Natural killer cell (primary cell): Measurements from ENCODE around the gene LRRC27. TPM values are rescaled to one million over a fixed set of nuclear protein-coding genes. Genes with fewer than 3 reads are reported as not detected.
A peak's percentile ranks its signal among the peaks of the same experiment; 100 is the strongest.

Experiments
- ATAC-seq, 3 donors: fragments of 150-1000 bp in 2 of 3; fragments of 200-7000 bp in 1 of 3; cut with Tn5 transposase; 1 replicate in 1 of 3; 2 replicates in 2 of 3; pipeline ENCODE4 v1.10.0; 2021; ENCODE audit warnings: mild to moderate bottlenecking in 2 of 3, moderate library complexity in 2 of 3
- DNase-seq, 2 donors: peaks; one replicate each; pipeline versions ENCODE4 v3.0.0 to v3.0.0-alpha.2; 2013 to 2021; ENCODE audit warnings: mixed read lengths in 1 of 2
- H3K27ac ChIP-seq: one replicate; pipeline ENCODE4 v1.5.1; 2013; ENCODE audit warnings: mild to moderate bottlenecking, low read length
- H3K27me3 ChIP-seq: one replicate; pipeline ENCODE4 v1.6.1; 2013; ENCODE audit warnings: low read length; ENCODE audit not compliant: control insufficient read depth, insufficient read depth
- H3K36me3 ChIP-seq: one replicate; pipeline ENCODE4 v1.6.1; 2013; ENCODE audit warnings: low read length; ENCODE audit not compliant: control insufficient read depth, insufficient read depth
- H3K4me1 ChIP-seq: one replicate; pipeline ENCODE4 v1.6.1; 2013; ENCODE audit warnings: low read length; ENCODE audit not compliant: control insufficient read depth, insufficient read depth
- H3K4me3 ChIP-seq: one replicate; pipeline ENCODE4 v1.5.1; 2013; ENCODE audit warnings: low read length
- H3K9me3 ChIP-seq: one replicate; pipeline ENCODE4 v1.6.1; 2013; ENCODE audit warnings: low read length; ENCODE audit not compliant: control insufficient read depth, insufficient read depth
- H3K27ac Mint-ChIP-seq, 2 donors: one replicate each; pipeline ENCODE4 v1.8.0; 2022; ENCODE audit warnings: mild to moderate bottlenecking in 2 of 2, mixed read lengths in 2 of 2, moderate library complexity in 1 of 2
- H3K27me3 Mint-ChIP-seq, 2 donors: one replicate each; pipeline ENCODE4 v1.8.0; 2022; ENCODE audit warnings: low read depth in 2 of 2, mixed read lengths in 2 of 2
- H3K36me3 Mint-ChIP-seq: one replicate; pipeline ENCODE4 v1.8.0; 2022; ENCODE audit warnings: mixed read lengths
- H3K4me1 Mint-ChIP-seq, 2 donors: one replicate each; pipeline ENCODE4 v1.8.0; 2022; ENCODE audit warnings: mixed read lengths in 2 of 2
- H3K4me3 Mint-ChIP-seq: one replicate; pipeline ENCODE4 v1.8.0; 2022; ENCODE audit warnings: mild to moderate bottlenecking, moderate library complexity, mixed read lengths
- H3K9me3 Mint-ChIP-seq, 2 donors: one replicate each; pipeline ENCODE4 v1.8.0; 2022; ENCODE audit warnings: mixed read lengths in 2 of 2
- CTCF ChIP-seq: fragments of 200-600 bp; IDR thresholded peaks from one replicate; pipeline ENCODE4 v1.8.0; 2022; ENCODE audit warnings: antibody characterized with exemption
- WGBS: methylation state at CpG from one replicate; pipeline ENCODE4 v1.1.7; 2013; ENCODE audit warnings: missing lambda C conversion rate; ENCODE audit not compliant: insufficient coverage; 5-methylcytosine and 5-hydroxymethylcytosine counted together
- intact Hi-C: fragments of 100-400 bp; cut with micrococcal nuclease; formaldehyde crosslinking; loops from one replicate; pipeline ENCODE4 v1.14.2; 2022
- total RNA-seq, 4 donors: library from RNA; stranded (reverse); fragments of 120-200 nt in 1 of 4; gene quantifications; one replicate each; pipeline versions ENCODE4 v1.2.3 to v1.2.4, GENCODE V29; 2013 to 2022

LRRC27 gene
- total RNA-seq, 3 donors from 2014 or later (not counting 1 experiment from before 2014, with no cell fraction given): 8.1 to 22.5 (median 9.9) TPM

- Histone ChIP-seq H3K4me3 (no peak overlapping the region), H3K27ac (no peak overlapping the region), H3K36me3 (peaks cover 4% of the 10 kb centered on the region), H3K27me3 (no peaks in the 10 kb centered on the region), H3K9me3 (no peaks in the 10 kb centered on the region), H3K4me1 (peaks cover 48% of the 10 kb centered on the region)
- no peak overlapping the region for H3K4me3 Mint-ChIP-seq
- H3K27ac Mint-ChIP-seq: peak overlapping the region; percentile 35 to 48
- 79% methylated on average over 26 of the region's 29 CpGs for WGBS
- ATAC-seq: no peak
- H3K4me1 Mint-ChIP-seq: peaks cover 27 to 53% of the 10 kb centered on the region in 2 donors
- no peaks in the 10 kb centered on the region for H3K9me3 Mint-ChIP-seq
- TF ChIP-seq CTCF: no peak
- no peak for DNase-seq
- no peaks in the 10 kb centered on the region for H3K36me3 Mint-ChIP-seq
- intact Hi-C loops: no loop called here
- no peaks in the 10 kb centered on the region for H3K27me3 Mint-ChIP-seq
Observed at GRCh38 chr10:132412316-132413192, 80.6 kb downstream of the LRRC27 start.

- no peaks in the 10 kb centered on the region for H3K9me3 Mint-ChIP-seq
- 85% methylated on average over 31 of the region's 32 CpGs for WGBS
- no peak for DNase-seq
- H3K27me3 Mint-ChIP-seq: no peaks in the 10 kb centered on the region
- no peaks in the 10 kb centered on the region for H3K9me3 ChIP-seq
- H3K36me3 Mint-ChIP-seq: no peaks in the 10 kb centered on the region
- no peak overlapping the region for H3K27ac ChIP-seq
- TF ChIP-seq CTCF: no peak
- peaks cover 4% of the 10 kb centered on the region for H3K36me3 ChIP-seq
- peak overlapping the region; percentile 35 to 48 for H3K27ac Mint-ChIP-seq
- peaks cover 48% of the 10 kb centered on the region for H3K4me1 ChIP-seq
- intact Hi-C loops: no loop called here
- no peak overlapping the region for H3K4me3 Mint-ChIP-seq
- H3K27me3 ChIP-seq: no peaks in the 10 kb centered on the region
- H3K4me3 ChIP-seq: no peak overlapping the region
- H3K4me1 Mint-ChIP-seq: peaks cover 18 to 43% of the 10 kb centered on the region in 2 donors
- no peak for ATAC-seq
Observed at GRCh38 chr10:132413226-132414205, 81.5 kb downstream of the LRRC27 start.

- 96% methylated on average over 21 of the region's 21 CpGs for WGBS
- ATAC-seq (no peak), DNase-seq (no peak)
- peak overlapping the region; percentile 35 to 48 for H3K27ac Mint-ChIP-seq
- Histone ChIP-seq H3K27me3 (no peaks in the 10 kb centered on the region), H3K27ac (no peak overlapping the region), H3K4me3 (no peak overlapping the region), H3K36me3 (peaks cover 4% of the 10 kb centered on the region), H3K9me3 (no peaks in the 10 kb centered on the region), H3K4me1 (peaks cover 47% of the 10 kb centered on the region)
- peaks cover 18 to 46% of the 10 kb centered on the region in 2 donors for H3K4me1 Mint-ChIP-seq
- intact Hi-C loops: no loop called here
- H3K36me3 Mint-ChIP-seq: no peaks in the 10 kb centered on the region
- H3K9me3 Mint-ChIP-seq: no peaks in the 10 kb centered on the region
- no peak for TF ChIP-seq CTCF
- no peaks in the 10 kb centered on the region for H3K27me3 Mint-ChIP-seq
- H3K4me3 Mint-ChIP-seq: no peak overlapping the region
Observed at GRCh38 chr10:132414402-132415016, 82.5 kb downstream of the LRRC27 start.
